ENCODE measurements around the gene FUT2.

FUT2 gene

DNA sequence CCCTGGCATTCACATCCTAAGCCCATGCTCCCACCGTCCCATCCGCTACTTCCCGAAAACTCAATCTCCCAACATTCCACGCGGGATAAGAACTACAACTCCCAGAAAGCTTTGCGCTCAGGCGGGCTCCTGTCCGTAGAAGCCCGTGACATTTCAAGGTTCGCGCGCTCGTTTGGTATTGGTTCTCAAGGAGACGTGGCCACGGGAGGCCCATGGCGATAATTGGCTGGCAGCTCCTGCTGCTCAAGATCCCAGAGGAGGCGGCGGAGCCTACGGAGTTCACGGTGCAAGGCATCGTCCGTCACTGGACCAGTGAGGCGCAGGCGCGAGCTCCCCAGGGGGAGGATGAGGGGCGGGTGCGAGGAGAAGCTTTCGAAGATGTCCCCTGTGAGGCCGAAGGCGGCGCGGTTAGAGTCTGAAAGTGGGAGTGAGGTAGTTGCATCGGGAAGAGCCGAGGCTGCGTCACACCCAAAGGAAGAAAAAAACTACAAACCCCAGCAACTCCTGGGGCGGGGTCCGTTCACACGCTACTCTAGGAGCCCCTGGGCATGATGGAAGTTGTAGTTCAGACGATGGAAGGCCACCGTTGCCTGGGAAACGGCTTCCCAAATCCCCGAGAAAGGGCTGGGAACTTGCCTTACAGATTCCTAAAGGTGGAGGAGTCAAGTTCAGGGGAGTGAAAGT, 25.0 kb downstream of the FUT2 start (continued):
- TF ChIP-seq, protein P1, sequence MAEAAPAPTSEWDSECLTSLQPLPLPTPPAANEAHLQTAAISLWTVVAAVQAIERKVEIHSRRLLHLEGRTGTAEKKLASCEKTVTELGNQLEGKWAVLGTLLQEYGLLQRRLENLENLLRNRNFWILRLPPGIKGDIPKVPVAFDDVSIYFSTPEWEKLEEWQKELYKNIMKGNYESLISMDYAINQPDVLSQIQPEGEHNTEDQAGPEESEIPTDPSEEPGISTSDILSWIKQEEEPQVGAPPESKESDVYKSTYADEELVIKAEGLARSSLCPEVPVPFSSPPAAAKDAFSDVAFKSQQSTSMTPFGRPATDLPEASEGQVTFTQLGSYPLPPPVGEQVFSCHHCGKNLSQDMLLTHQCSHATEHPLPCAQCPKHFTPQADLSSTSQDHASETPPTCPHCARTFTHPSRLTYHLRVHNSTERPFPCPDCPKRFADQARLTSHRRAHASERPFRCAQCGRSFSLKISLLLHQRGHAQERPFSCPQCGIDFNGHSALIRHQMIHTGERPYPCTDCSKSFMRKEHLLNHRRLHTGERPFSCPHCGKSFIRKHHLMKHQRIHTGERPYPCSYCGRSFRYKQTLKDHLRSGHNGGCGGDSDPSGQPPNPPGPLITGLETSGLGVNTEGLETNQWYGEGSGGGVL (tag by site-specific recombination; IDR thresholded peaks at IDR 0.05): no peak
- TF ChIP-seq ZNF416 (tag by site-specific recombination; IDR thresholded peaks at IDR 0.05) (no peak), ZNF561 (tag by site-specific recombination; IDR thresholded peaks at IDR 0.05; ENCODE audit: borderline replicate concordance) (0 out of 2 replicates have a peak, but pooled peaks have one; percentile 56), ZNF175 (tag by site-specific recombination; IDR thresholded peaks at IDR 0.05) (no peak), ZNF341 (tag by site-specific recombination; IDR thresholded peaks at IDR 0.05; ENCODE audit: low read depth) (peak; percentile 97), WT1 (tag by site-specific recombination; IDR thresholded peaks at IDR 0.05) (no peak), ZBTB21 (tag by site-specific recombination; IDR thresholded peaks at IDR 0.05) (peak; percentile 54; the same call in 1 of the 2 replicates)
- TF ChIP-seq, protein P2, sequence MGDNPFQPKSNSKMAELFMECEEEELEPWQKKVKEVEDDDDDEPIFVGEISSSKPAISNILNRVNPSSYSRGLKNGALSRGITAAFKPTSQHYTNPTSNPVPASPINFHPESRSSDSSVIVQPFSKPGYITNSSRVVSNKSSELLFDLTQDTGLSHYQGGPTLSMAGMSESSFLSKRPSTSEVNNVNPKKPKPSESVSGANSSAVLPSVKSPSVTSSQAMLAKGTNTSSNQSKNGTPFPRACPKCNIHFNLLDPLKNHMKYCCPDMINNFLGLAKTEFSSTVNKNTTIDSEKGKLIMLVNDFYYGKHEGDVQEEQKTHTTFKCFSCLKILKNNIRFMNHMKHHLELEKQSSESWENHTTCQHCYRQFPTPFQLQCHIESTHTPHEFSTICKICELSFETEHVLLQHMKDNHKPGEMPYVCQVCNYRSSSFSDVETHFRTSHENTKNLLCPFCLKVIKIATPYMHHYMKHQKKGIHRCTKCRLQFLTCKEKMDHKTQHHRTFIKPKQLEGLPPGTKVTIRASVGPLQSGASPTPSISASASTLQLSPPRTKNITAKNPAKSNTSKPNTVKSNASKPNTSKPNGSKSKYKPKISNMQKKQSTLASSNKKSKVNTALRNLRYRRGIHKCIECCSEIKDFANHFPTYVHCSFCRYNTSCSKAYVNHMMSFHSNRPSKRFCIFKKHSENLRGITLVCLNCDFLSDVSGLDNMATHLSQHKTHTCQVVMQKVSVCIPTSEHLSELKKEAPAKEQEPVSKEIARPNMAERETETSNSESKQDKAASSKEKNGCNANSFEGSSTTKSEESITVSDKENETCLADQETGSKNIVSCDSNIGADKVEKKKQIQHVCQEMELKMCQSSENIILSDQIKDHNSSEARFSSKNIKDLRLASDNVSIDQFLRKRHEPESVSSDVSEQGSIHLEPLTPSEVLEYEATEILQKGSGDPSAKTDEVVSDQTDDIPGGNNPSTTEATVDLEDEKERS (tag by site-specific recombination; IDR thresholded peaks at IDR 0.05): no peak
- TF ChIP-seq, protein P3, sequence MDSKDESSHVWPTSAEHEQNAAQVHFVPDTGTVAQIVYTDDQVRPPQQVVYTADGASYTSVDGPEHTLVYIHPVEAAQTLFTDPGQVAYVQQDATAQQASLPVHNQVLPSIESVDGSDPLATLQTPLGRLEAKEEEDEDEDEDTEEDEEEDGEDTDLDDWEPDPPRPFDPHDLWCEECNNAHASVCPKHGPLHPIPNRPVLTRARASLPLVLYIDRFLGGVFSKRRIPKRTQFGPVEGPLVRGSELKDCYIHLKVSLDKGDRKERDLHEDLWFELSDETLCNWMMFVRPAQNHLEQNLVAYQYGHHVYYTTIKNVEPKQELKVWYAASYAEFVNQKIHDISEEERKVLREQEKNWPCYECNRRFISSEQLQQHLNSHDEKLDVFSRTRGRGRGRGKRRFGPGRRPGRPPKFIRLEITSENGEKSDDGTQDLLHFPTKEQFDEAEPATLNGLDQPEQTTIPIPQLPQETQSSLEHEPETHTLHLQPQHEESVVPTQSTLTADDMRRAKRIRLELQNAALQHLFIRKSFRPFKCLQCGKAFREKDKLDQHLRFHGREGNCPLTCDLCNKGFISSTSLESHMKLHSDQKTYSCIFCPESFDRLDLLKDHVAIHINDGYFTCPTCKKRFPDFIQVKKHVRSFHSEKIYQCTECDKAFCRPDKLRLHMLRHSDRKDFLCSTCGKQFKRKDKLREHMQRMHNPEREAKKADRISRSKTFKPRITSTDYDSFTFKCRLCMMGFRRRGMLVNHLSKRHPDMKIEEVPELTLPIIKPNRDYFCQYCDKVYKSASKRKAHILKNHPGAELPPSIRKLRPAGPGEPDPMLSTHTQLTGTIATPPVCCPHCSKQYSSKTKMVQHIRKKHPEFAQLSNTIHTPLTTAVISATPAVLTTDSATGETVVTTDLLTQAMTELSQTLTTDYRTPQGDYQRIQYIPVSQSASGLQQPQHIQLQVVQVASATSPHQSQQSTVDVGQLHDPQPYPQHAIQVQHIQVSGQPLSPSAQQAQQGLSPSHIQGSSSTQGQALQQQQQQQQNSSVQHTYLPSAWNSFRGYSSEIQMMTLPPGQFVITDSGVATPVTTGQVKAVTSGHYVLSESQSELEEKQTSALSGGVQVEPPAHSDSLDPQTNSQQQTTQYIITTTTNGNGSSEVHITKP (tag by site-specific recombination; IDR thresholded peaks at IDR 0.05): peak; percentile 38
- TF ChIP-seq, protein P4, sequence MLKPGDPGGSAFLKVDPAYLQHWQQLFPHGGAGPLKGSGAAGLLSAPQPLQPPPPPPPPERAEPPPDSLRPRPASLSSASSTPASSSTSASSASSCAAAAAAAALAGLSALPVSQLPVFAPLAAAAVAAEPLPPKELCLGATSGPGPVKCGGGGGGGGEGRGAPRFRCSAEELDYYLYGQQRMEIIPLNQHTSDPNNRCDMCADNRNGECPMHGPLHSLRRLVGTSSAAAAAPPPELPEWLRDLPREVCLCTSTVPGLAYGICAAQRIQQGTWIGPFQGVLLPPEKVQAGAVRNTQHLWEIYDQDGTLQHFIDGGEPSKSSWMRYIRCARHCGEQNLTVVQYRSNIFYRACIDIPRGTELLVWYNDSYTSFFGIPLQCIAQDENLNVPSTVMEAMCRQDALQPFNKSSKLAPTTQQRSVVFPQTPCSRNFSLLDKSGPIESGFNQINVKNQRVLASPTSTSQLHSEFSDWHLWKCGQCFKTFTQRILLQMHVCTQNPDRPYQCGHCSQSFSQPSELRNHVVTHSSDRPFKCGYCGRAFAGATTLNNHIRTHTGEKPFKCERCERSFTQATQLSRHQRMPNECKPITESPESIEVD (tag by site-specific recombination; IDR thresholded peaks at IDR 0.05): no peak
- TF ChIP-seq, protein P5, sequence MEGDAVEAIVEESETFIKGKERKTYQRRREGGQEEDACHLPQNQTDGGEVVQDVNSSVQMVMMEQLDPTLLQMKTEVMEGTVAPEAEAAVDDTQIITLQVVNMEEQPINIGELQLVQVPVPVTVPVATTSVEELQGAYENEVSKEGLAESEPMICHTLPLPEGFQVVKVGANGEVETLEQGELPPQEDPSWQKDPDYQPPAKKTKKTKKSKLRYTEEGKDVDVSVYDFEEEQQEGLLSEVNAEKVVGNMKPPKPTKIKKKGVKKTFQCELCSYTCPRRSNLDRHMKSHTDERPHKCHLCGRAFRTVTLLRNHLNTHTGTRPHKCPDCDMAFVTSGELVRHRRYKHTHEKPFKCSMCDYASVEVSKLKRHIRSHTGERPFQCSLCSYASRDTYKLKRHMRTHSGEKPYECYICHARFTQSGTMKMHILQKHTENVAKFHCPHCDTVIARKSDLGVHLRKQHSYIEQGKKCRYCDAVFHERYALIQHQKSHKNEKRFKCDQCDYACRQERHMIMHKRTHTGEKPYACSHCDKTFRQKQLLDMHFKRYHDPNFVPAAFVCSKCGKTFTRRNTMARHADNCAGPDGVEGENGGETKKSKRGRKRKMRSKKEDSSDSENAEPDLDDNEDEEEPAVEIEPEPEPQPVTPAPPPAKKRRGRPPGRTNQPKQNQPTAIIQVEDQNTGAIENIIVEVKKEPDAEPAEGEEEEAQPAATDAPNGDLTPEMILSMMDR (tag by site-specific recombination; IDR thresholded peaks at IDR 0.05): no peak

DNA sequence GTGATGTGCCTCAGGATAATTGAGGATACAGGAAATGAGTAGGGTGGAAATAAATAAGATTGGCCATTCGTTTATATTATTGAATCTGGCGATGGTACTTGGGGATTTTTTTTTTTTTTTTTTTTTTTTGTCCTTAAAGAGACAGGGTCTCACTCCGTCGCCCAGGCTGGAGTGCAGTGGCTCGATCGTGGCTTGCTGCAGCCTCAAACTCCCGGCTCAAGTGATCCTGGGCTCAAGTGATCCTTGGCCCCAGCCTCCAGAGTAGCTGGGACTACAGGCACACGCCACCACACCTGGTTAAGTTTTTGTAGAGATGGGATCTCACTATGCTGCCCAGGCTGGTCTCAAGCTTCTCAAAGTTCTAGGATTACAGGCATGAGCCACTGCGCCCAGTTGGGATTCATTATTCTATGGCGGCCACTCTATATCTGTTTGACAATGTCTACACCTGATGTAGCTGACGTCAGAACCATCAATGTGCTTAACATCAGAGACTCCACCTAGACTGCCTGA, 26.5 kb downstream of the FUT2 start:
- TF ChIP-seq ZFP37 (tag by site-specific recombination; IDR thresholded peaks at IDR 0.05) (no peak), ZNF624 (tag by site-specific recombination; IDR thresholded peaks at IDR 0.05) (no peak), MEIS1 (CRISPR knock-in tag; IDR thresholded peaks at IDR 0.05; ENCODE audit: borderline replicate concordance) (no peak), ZNF121 (tag by site-specific recombination; IDR thresholded peaks at IDR 0.05) (peak; percentile 89)
- TF ChIP-seq, protein P6, sequence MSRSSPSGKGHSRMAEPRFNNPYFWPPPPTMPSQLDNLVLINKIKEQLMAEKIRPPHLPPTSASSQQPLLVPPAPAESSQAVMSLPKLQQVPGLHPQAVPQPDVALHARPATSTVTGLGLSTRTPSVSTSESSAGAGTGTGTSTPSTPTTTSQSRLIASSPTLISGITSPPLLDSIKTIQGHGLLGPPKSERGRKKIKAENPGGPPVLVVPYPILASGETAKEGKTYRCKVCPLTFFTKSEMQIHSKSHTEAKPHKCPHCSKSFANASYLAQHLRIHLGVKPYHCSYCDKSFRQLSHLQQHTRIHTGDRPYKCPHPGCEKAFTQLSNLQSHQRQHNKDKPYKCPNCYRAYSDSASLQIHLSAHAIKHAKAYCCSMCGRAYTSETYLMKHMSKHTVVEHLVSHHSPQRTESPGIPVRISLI (tag by site-specific recombination; IDR thresholded peaks at IDR 0.05): 0 out of 2 replicates have a peak, but pooled peaks have one; percentile 53
- CTCF ChIA-PET: interaction anchor here (0.6 to 1.0 kb wide), 3 partner anchors 17 to 271 kb away, joined by 3 to 6 read pairs (median 3); partner anchors contain the start of genes BCAT2 and RUVBL2
- Histone ChIP-seq H3K4me3 (ENCODE audit: low read depth, low read length) (no peak overlapping the region), H3K36me3 (ENCODE audit: control insufficient read depth in 2 of 2, insufficient read depth in 1 of 2, low read length in 2 of 2) (no peaks in the 10 kb centered on the region), H3K27ac (ENCODE audit: extremely low read depth, low read depth, low read length) (no peak overlapping the region), H3K9me3 (ENCODE audit: control insufficient read depth, insufficient read depth, low read depth, low read length) (no peaks in the 10 kb centered on the region), H3K4me1 (ENCODE audit: control insufficient read depth, insufficient read depth, low read length) (no peaks in the 10 kb centered on the region; the same call in 1 of the 2 replicates)
- POLR2A ChIA-PET: interaction anchor here (2.5 kb wide), 1 partner anchor 16 kb away, joined by 20 read pairs; no protein-coding TSS in a partner anchor

Measured in HEK293 (cell line).